ENCODE data around the gene ZBED4.

The ZBED4 gene

DNA sequence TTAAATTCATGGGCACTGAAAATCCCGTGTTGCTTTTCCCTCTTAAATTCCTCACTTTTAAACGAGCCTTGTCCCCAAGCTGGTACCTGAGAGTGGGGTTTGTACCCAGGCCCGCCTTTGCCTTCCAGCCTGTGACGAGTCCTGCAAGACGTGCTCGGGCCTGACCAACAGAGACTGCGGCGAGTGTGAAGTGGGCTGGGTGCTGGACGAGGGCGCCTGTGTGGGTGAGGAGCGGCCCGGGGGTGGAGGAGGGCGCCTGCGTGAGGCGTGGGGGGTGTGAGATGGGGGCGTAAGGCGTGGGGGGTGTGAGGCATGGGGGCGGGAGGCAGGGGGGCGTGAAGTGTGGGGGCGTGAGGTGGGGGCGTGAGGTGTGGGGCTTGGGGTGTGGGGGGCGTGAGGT, 68.8 kb downstream of the ZBED4 start:
- no peaks in the 10 kb centered on the region for H3K27me3 ChIP-seq (ENCODE audit: insufficient read depth, low read length)
- H3K9me3 ChIP-seq (ENCODE audit: low read length) = no peaks in the 10 kb centered on the region
- H3K27ac ChIP-seq (ENCODE audit: low read depth, low read length, poor library complexity, severe bottlenecking) = peak overlapping the region; percentile 99
- peaks cover 3% of the 10 kb centered on the region; the same call in 1 of the 2 replicates for H3K79me2 ChIP-seq (ENCODE audit: insufficient read depth, low read length)
- peaks cover 25% of the 10 kb centered on the region; the same call in 1 of the 2 replicates for H3K36me3 ChIP-seq (ENCODE audit: insufficient read depth, low read length)
- no peaks in the 10 kb centered on the region for H3K9me2 ChIP-seq (ENCODE audit: low read depth, low read length)
- H3K4me1 ChIP-seq (ENCODE audit: insufficient read depth, low read length, severe bottlenecking) = peaks cover 73% of the 10 kb centered on the region
- H3K4me3 ChIP-seq (ENCODE audit: low read depth, low read length, poor library complexity, severe bottlenecking) = no peak overlapping the region
- H3K4me2 ChIP-seq (ENCODE audit: low read length) = no peak overlapping the region
- no peaks in the 10 kb centered on the region for H4K20me1 ChIP-seq (ENCODE audit: insufficient read depth, low read length)
- TF ChIP-seq, protein P1, sequence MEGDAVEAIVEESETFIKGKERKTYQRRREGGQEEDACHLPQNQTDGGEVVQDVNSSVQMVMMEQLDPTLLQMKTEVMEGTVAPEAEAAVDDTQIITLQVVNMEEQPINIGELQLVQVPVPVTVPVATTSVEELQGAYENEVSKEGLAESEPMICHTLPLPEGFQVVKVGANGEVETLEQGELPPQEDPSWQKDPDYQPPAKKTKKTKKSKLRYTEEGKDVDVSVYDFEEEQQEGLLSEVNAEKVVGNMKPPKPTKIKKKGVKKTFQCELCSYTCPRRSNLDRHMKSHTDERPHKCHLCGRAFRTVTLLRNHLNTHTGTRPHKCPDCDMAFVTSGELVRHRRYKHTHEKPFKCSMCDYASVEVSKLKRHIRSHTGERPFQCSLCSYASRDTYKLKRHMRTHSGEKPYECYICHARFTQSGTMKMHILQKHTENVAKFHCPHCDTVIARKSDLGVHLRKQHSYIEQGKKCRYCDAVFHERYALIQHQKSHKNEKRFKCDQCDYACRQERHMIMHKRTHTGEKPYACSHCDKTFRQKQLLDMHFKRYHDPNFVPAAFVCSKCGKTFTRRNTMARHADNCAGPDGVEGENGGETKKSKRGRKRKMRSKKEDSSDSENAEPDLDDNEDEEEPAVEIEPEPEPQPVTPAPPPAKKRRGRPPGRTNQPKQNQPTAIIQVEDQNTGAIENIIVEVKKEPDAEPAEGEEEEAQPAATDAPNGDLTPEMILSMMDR (IDR thresholded peaks at IDR 0.05; ENCODE audit: low read length) = no peak
- TF ChIP-seq EZH2 (IDR thresholded peaks at IDR 0.05; ENCODE audit: borderline replicate concordance, low read length) = no peak
- no peak overlapping the region for H2AFZ ChIP-seq (ENCODE audit: low read length)
- no peak overlapping the region; the same call in 1 of the 2 replicates for H3K9ac ChIP-seq (ENCODE audit: low read length)
- H3F3A ChIP-seq (ENCODE audit: insufficient read depth, low read length) = peaks cover 10% of the 10 kb centered on the region

GRCh38 chr22:49922926-49923325, 69.3 kb downstream of the ZBED4 start:
- Histone ChIP-seq H3K9me2 (ENCODE audit: low read depth, low read length) (no peaks in the 10 kb centered on the region), H2AFZ (ENCODE audit: low read length) (no peak overlapping the region), H3K4me2 (ENCODE audit: low read length) (peak overlapping the region; percentile 69), H3F3A (ENCODE audit: insufficient read depth, low read length) (peaks cover 10% of the 10 kb centered on the region), H3K9me3 (ENCODE audit: low read length) (no peaks in the 10 kb centered on the region), H3K9ac (ENCODE audit: low read length) (peak overlapping the region; percentile 46), H4K20me1 (ENCODE audit: insufficient read depth, low read length) (no peaks in the 10 kb centered on the region), H3K27ac (ENCODE audit: low read depth, low read length, poor library complexity, severe bottlenecking) (peak overlapping the region; percentile 99), H3K27me3 (ENCODE audit: insufficient read depth, low read length) (no peaks in the 10 kb centered on the region), H3K4me3 (ENCODE audit: low read depth, low read length, poor library complexity, severe bottlenecking) (peak overlapping the region; percentile 16), H3K36me3 (ENCODE audit: insufficient read depth, low read length) (peaks cover 27% of the 10 kb centered on the region; the same call in 1 of the 2 replicates), H3K4me1 (ENCODE audit: insufficient read depth, low read length, severe bottlenecking) (peaks cover 73% of the 10 kb centered on the region), H3K79me2 (ENCODE audit: insufficient read depth, low read length) (no peaks in the 10 kb centered on the region)
- TF ChIP-seq, protein P1 (IDR thresholded peaks at IDR 0.05; ENCODE audit: low read length) = no peak
- no peak for TF ChIP-seq EZH2 (IDR thresholded peaks at IDR 0.05; ENCODE audit: borderline replicate concordance, low read length)

DNA sequence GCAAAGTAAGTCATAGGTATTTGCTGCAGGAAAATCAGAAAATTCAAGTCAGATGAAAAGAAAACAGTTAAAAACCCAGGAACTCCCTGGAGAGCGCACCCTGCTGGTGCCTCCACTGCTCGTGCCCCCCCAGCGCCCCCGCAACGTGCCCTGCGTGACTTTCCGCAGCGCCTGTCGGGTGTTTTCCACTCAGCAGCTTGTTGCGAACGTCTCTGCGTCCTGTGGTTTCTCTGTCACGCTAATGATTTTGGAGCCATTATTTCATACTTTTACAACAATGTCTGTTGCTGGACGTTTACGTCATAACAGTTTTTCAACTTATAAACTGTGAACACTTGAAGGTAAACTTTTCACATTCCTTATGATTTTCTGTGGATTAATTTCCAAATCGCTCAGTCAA, 69.8 kb downstream of the ZBED4 start:
- Histone ChIP-seq H3K27me3 (ENCODE audit: insufficient read depth, low read length) (no peaks in the 10 kb centered on the region), H3K4me3 (ENCODE audit: low read depth, low read length, poor library complexity, severe bottlenecking) (peak overlapping the region; percentile 16), H3K4me2 (ENCODE audit: low read length) (peak overlapping the region; percentile 69), H3K9me3 (ENCODE audit: low read length) (no peaks in the 10 kb centered on the region), H3K79me2 (ENCODE audit: insufficient read depth, low read length) (no peaks in the 10 kb centered on the region), H3K4me1 (ENCODE audit: insufficient read depth, low read length, severe bottlenecking) (peaks cover 73% of the 10 kb centered on the region), H4K20me1 (ENCODE audit: insufficient read depth, low read length) (no peaks in the 10 kb centered on the region), H3K27ac (ENCODE audit: low read depth, low read length, poor library complexity, severe bottlenecking) (peak overlapping the region; percentile 99), H3K9ac (ENCODE audit: low read length) (peak overlapping the region; percentile 53), H2AFZ (ENCODE audit: low read length) (no peak overlapping the region), H3K36me3 (ENCODE audit: insufficient read depth, low read length) (peaks cover 27% of the 10 kb centered on the region; the same call in 1 of the 2 replicates), H3F3A (ENCODE audit: insufficient read depth, low read length) (peaks cover 10% of the 10 kb centered on the region), H3K9me2 (ENCODE audit: low read depth, low read length) (no peaks in the 10 kb centered on the region)
- TF ChIP-seq EZH2 (IDR thresholded peaks at IDR 0.05; ENCODE audit: borderline replicate concordance, low read length) = no peak
- TF ChIP-seq, protein P1 (IDR thresholded peaks at IDR 0.05; ENCODE audit: low read length) = peak; percentile 97

Measured in OCI-LY1 (cell line).